Tibial nerve (tissue), 4 donors: ENCODE data around the gene NDFIP2.

Source experiments
- CTCF ChIP-seq, 5 experiments: fragments of 200-600 bp in 3 of 5; fragments of 450-650 bp in 2 of 5; sonication (generic) in 3 of 5; IDR thresholded peaks; one replicate each; pipeline ENCODE4 v1.5.1; 2016 to 2019; ENCODE audit warnings: antibody characterized with exemption in 5 of 5, mild to moderate bottlenecking in 3 of 5, moderate library complexity in 2 of 5
- EP300 ChIP-seq, 2 donors: sonication (generic); formaldehyde crosslinking; IDR thresholded peaks; one replicate each; pipeline ENCODE4 v1.6.1; 2017; ENCODE audit warnings: antibody characterized with exemption in 2 of 2, mild to moderate bottlenecking in 1 of 2
- POLR2A ChIP-seq, 2 donors: fragments of 450-650 bp; IDR thresholded peaks; one replicate each; pipeline ENCODE4 v1.6.1; 2017; ENCODE audit warnings: antibody characterized with exemption in 2 of 2, mild to moderate bottlenecking in 2 of 2, moderate library complexity in 2 of 2

- no peak for TF ChIP-seq CTCF (IDR thresholded peaks at IDR 0.05)
- TF ChIP-seq POLR2A (IDR thresholded peaks at IDR 0.05), result no peak
- no peak for TF ChIP-seq EP300 (IDR thresholded peaks at IDR 0.05)
Observed at GRCh38 chr13:79531542-79532254, 50.7 kb downstream of the NDFIP2 start.
